H1 (cell line): ENCODE data around the gene CHST11. TPM values are rescaled to one million over a fixed set of nuclear protein-coding genes. Genes with fewer than 3 reads are reported as not detected.

Experiments used
- CTCF ChIA-PET: fragments of 300-600 bp; sonication (Branson Sonifier 250); formaldehyde crosslinking; loops from one replicate; lab custom pipeline; 2021; ENCODE audit not compliant: partially characterized antibody; lab: Charles Lee
- POLR2A ChIA-PET: fragments of 300-600 bp; sonication (Branson Sonifier 250); formaldehyde crosslinking; loops from one replicate; lab custom pipeline; 2021; ENCODE audit warnings: inconsistent platforms; ENCODE audit not compliant: partially characterized antibody; lab: Charles Lee
- DNase-seq, 2 experiments: peaks; one replicate each; pipeline versions ENCODE4 v3.0.0 to v3.0.0-alpha.2; 2010 to 2022; ENCODE audit warnings: low spot score in 2 of 2, low read depth in 1 of 2, mixed read lengths in 1 of 2
- FAIRE-seq: peaks from 2 replicates; lab custom pipeline; 2011; peaks lifted over from hg19 to GRCh38; lab: Jason Lieb, UNC
- H2AFZ ChIP-seq: 2 replicates; pipeline ENCODE4 v1.8.1; 2012; ENCODE audit warnings: low read length, inconsistent platforms
- H2AK5ac ChIP-seq: 2 replicates; pipeline ENCODE4 v1.6.1; 2013; ENCODE audit warnings: low read depth, low read length
- H2BK120ac ChIP-seq: replicated peaks from 2 replicates; pipeline ENCODE3; 2013; ENCODE audit warnings: low read depth, low read length, inconsistent platforms
- H2BK12ac ChIP-seq: 2 replicates; pipeline ENCODE4 v1.6.1; 2013; ENCODE audit warnings: low read depth, low read length
- H2BK15ac ChIP-seq: 2 replicates; pipeline ENCODE4 v1.6.1; 2013; ENCODE audit warnings: low read length
- H2BK20ac ChIP-seq: 2 replicates; pipeline ENCODE4 v1.6.1; 2013; ENCODE audit warnings: low read length
- H2BK5ac ChIP-seq: 2 replicates; pipeline ENCODE4 v1.6.1; 2013; ENCODE audit warnings: low read depth, low read length
- H3K14ac ChIP-seq: 2 replicates; pipeline ENCODE4 v1.6.1; 2013; ENCODE audit warnings: inconsistent platforms; ENCODE audit not compliant: insufficient read length
- H3K18ac ChIP-seq: 2 replicates; pipeline ENCODE4 v1.6.1; 2013; ENCODE audit warnings: low read length; ENCODE audit errors: extremely low read depth
- H3K23ac ChIP-seq: 2 replicates; pipeline ENCODE4 v1.6.1; 2013; ENCODE audit warnings: inconsistent platforms; ENCODE audit not compliant: insufficient read length
- H3K23me2 ChIP-seq: 2 replicates; pipeline ENCODE4 v1.6.1; 2013; ENCODE audit warnings: low read depth, low read length
- H3K27ac ChIP-seq: 2 replicates; pipeline ENCODE4 v1.6.1; 2011; ENCODE audit warnings: low read depth, low read length, inconsistent platforms
- H3K27me3 ChIP-seq, 4 experiments: replicated peaks in 1 of 4; 1 replicate in 1 of 4; 2 replicates in 3 of 4; pipeline versions ENCODE4 v1.6.1 to v1.8.1; 2011 to 2013; ENCODE audit warnings: low read length in 3 of 4, mild to moderate bottlenecking in 3 of 4, inconsistent platforms in 2 of 4, mixed read lengths in 2 of 4, moderate library complexity in 1 of 4; ENCODE audit not compliant: control insufficient read depth in 3 of 4, insufficient read depth in 3 of 4; ENCODE audit errors: extremely low read depth in 1 of 4
- H3K36me3 ChIP-seq, 4 experiments: 2 replicates each; pipeline versions ENCODE4 v1.6.1 to v1.8.1; 2011 to 2013; ENCODE audit warnings: mild to moderate bottlenecking in 4 of 4, low read length in 3 of 4, moderate library complexity in 2 of 4, control low read depth in 1 of 4, inconsistent platforms in 1 of 4; ENCODE audit not compliant: insufficient read depth in 4 of 4, control insufficient read depth in 2 of 4
- H3K4ac ChIP-seq: replicated peaks from 2 replicates; pipeline ENCODE3; 2013; ENCODE audit warnings: low read length, low read depth, mixed read lengths, inconsistent platforms; ENCODE audit not compliant: insufficient read length
- H3K4me1 ChIP-seq, 4 experiments: replicated peaks in 1 of 4; 1 replicate in 1 of 4; 2 replicates in 3 of 4; pipeline versions ENCODE4 v1.6.1 to v1.8.1; 2011 to 2013; ENCODE audit warnings: low read length in 3 of 4, inconsistent platforms in 2 of 4, mixed read lengths in 1 of 4; ENCODE audit not compliant: insufficient read depth in 4 of 4, control insufficient read depth in 3 of 4
- H3K4me2 ChIP-seq, 2 experiments: 2 replicates each; pipeline versions ENCODE4 v1.6.1 to v1.8.1; 2011 to 2013; ENCODE audit warnings: low read depth in 2 of 2, low read length in 2 of 2, control low read depth in 1 of 2, inconsistent platforms in 1 of 2, mild to moderate bottlenecking in 1 of 2; ENCODE audit not compliant: insufficient read depth in 1 of 2
- H3K4me3 ChIP-seq, 4 experiments: fragments of 200-600, 300-600 bp in 1 of 4; sonication (generic), shearing (Covaris generic), sonication (Bioruptor Twin) in 1 of 4; 2 replicates each; pipeline versions ENCODE4 v1.5.1 to v1.8.1; 2011 to 2016; ENCODE audit warnings: low read length in 4 of 4, low read depth in 3 of 4, control low read depth in 2 of 4, inconsistent platforms in 2 of 4, mild to moderate bottlenecking in 2 of 4, mixed read lengths in 1 of 4, moderate library complexity in 1 of 4; ENCODE audit not compliant: insufficient read depth in 2 of 4; ENCODE audit errors: extremely low read depth in 1 of 4
- H3K56ac ChIP-seq: replicated peaks from 2 replicates; pipeline ENCODE3; 2013; ENCODE audit warnings: low read depth, mild to moderate bottlenecking, mixed read lengths, low read length, inconsistent platforms; ENCODE audit not compliant: insufficient read length
- H3K79me1 ChIP-seq: 2 replicates; pipeline ENCODE4 v1.6.1; 2013; ENCODE audit warnings: low read depth, low read length, control low read depth
- H3K79me2 ChIP-seq, 2 experiments: 2 replicates each; pipeline versions ENCODE4 v1.6.1 to v1.8.1; 2012 to 2013; ENCODE audit warnings: low read length in 2 of 2, mild to moderate bottlenecking in 2 of 2, inconsistent platforms in 1 of 2; ENCODE audit not compliant: insufficient read depth in 2 of 2, control insufficient read depth in 1 of 2
- H3K9ac ChIP-seq, 4 experiments: replicated peaks in 1 of 4; 1 replicate in 1 of 4; 2 replicates in 3 of 4; pipeline versions ENCODE4 v1.6.1 to v1.8.1; 2011 to 2013; ENCODE audit warnings: low read depth in 3 of 4, low read length in 3 of 4, control low read depth in 2 of 4, mild to moderate bottlenecking in 2 of 4, moderate library complexity in 2 of 4, inconsistent platforms in 1 of 4; ENCODE audit errors: extremely low read depth in 1 of 4
- H3K9me3 ChIP-seq, 2 experiments: 2 replicates each; pipeline versions ENCODE4 v1.6.1 to v1.8.1; 2012 to 2013; ENCODE audit warnings: mild to moderate bottlenecking in 2 of 2, moderate library complexity in 2 of 2, control low read depth in 1 of 2, inconsistent platforms in 1 of 2, low read depth in 1 of 2, low read length in 1 of 2, mixed read lengths in 1 of 2; ENCODE audit not compliant: insufficient read depth in 2 of 2
- H4K20me1 ChIP-seq, 2 experiments: replicated peaks in 1 of 2; 2 replicates each; pipeline versions ENCODE3 to v1.8.1; 2011 to 2013; ENCODE audit warnings: inconsistent platforms in 2 of 2, low read length in 2 of 2, mild to moderate bottlenecking in 1 of 2; ENCODE audit not compliant: insufficient read depth in 2 of 2, control insufficient read depth in 1 of 2
- H4K5ac ChIP-seq: 2 replicates; pipeline ENCODE4 v1.6.1; 2013; ENCODE audit warnings: low read length, low read depth, mixed read lengths, inconsistent platforms; ENCODE audit not compliant: insufficient read length
- H4K8ac ChIP-seq: 2 replicates; pipeline ENCODE4 v1.8.0; 2013; ENCODE audit warnings: mild to moderate bottlenecking, moderate library complexity, low read length, inconsistent platforms; ENCODE audit not compliant: insufficient read depth; ENCODE audit errors: extremely low read depth
- H4K91ac ChIP-seq: replicated peaks from 2 replicates; pipeline ENCODE3; 2013; ENCODE audit warnings: low read length, mixed read lengths, inconsistent platforms; ENCODE audit not compliant: insufficient read length
- CBX8 ChIP-seq: fragments of 300-800, 300-1000 bp; sonication (generic); IDR thresholded peaks from 2 replicates; pipeline ENCODE4 v1.7.1; 2016; ENCODE audit warnings: low read depth, low read length, borderline replicate concordance
- CHD1 ChIP-seq: IDR thresholded peaks from 2 replicates; pipeline ENCODE4 v1.6.1; 2012; ENCODE audit warnings: low read depth, low read length, improper control_type of control experiment
- TEAD4 ChIP-seq: IDR thresholded peaks from 2 replicates; pipeline ENCODE4 v1.6.1; 2012; ENCODE audit warnings: low read depth, low read length, inconsistent platforms, mixed read lengths
- WGBS, 2 experiments: shearing (Covaris generic) in 1 of 2; methylation state at CpG; one replicate each; pipeline versions ENCODE4 v1.1.6 to v1.1.7; 2013 to 2015; ENCODE audit warnings: low lambda C conversion rate in 2 of 2, mixed read lengths in 2 of 2, inconsistent platforms in 1 of 2, low coverage in 1 of 2, missing lambda C conversion rate in 1 of 2; ENCODE audit not compliant: insufficient replicate concordance in 2 of 2, insufficient coverage in 1 of 2, insufficient read length in 1 of 2; ENCODE audit errors: extremely low coverage in 1 of 2, missing lambda C conversion rate in 1 of 2; 5-methylcytosine and 5-hydroxymethylcytosine counted together
- polyA plus RNA-seq, 7 experiments: library from polyadenylated mRNA; depleted of rRNA in 3 of 7; stranded (reverse) in 5 of 7; unstranded in 2 of 7; fragments of >200 nt in 5 of 7; fragments of 200-250 nt in 2 of 7; gene quantifications; 1 replicate in 5 of 7; 2 replicates in 1 of 7; 4 replicates in 1 of 7; pipeline versions ENCODE4 v1.2.1 to v1.2.3, GENCODE V29; 2011 to 2013; ENCODE audit warnings: missing spikeins in 2 of 7, mixed read lengths in 2 of 7
- total RNA-seq: library from RNA; stranded (reverse); fragmentation: NEBNext Ultra II Directional; extraction: Animal tissue kit (Norgen Biotek cat#: 25700); gene quantifications from 2 replicates; pipeline ENCODE4 v1.2.1, GENCODE V29; 2021

The CHST11 gene
- total and polyA plus RNA-seq, 2 of the 8 experiments (the other 6 are each of a cell fraction or from before 2014, with no cell fraction given), result 14.4 to 20.8 TPM

- Histone ChIP-seq H3K27me3 (no peaks in the 10 kb centered on the region), H3K79me2 (no peaks in the 10 kb centered on the region; a peak in 1 of 4 replicates)
- TF ChIP-seq CBX8 (no peak), CHD1 (no peak), TEAD4 (no peak)
These were observed 26.0 kb downstream of the CHST11 start for GRCh38 chr12:104482748-104483147.

More at GRCh38 chr12:104482748-104483147, 26.0 kb downstream of the CHST11 start:
- no peak overlapping the region for H2AK5ac ChIP-seq
- H3K14ac ChIP-seq, result no peak overlapping the region
- ChIA-PET CTCF (interaction anchor here (0.6 to 1.0 kb wide), 2 partner anchors 12 to 101 kb away, joined by 3 read pairs; no protein-coding TSS in a partner anchor), POLR2A (no interaction called here)
- no peak overlapping the region for H3K4ac ChIP-seq
- no peak overlapping the region for H2BK20ac ChIP-seq
- no peaks in the 10 kb centered on the region for H3K36me3 ChIP-seq
- H3K23me2 ChIP-seq, result no peaks in the 10 kb centered on the region
- peaks cover 0 to 5% of the 10 kb centered on the region in 2 experiments for H4K20me1 ChIP-seq
- no peak overlapping the region for H3K4me3 ChIP-seq
- DNase-seq (no peak), FAIRE-seq (no peak)
- 94% methylated on average over 4 of the region's 4 CpGs; no CpG with 5 or more reads in 1 of the 2 experiments for WGBS, 2 experiments
- no peak overlapping the region for H2BK12ac ChIP-seq
- H2AFZ ChIP-seq, result no peak overlapping the region
- H3K18ac ChIP-seq, result no peak overlapping the region
- no peaks in the 10 kb centered on the region; the same call in none of the 2 replicates for H3K79me1 ChIP-seq
- no peak overlapping the region for H2BK15ac ChIP-seq
- no peak overlapping the region for H2BK120ac ChIP-seq
- no peak overlapping the region for H3K4me2 ChIP-seq
- H3K9ac ChIP-seq, result no peak overlapping the region
- no peaks in the 10 kb centered on the region for H3K9me3 ChIP-seq
- H4K5ac ChIP-seq, result no peak overlapping the region
- H2BK5ac ChIP-seq, result no peak overlapping the region
- no peak overlapping the region for H3K56ac ChIP-seq
- H4K91ac ChIP-seq, result no peak overlapping the region
- no peak overlapping the region for H3K27ac ChIP-seq
- H3K4me1 ChIP-seq, result peaks cover 0 to 4% (median 0%) of the 10 kb centered on the region in 4 experiments; a peak in 1 of 7 replicates
- no peak overlapping the region for H4K8ac ChIP-seq
- H3K23ac ChIP-seq, result no peak overlapping the region
